Neural crest cell (in vitro differentiated cells): Measurements from ENCODE around the gene ZBTB18. TPM values are rescaled to one million over a fixed set of nuclear protein-coding genes. Genes with fewer than 3 reads are reported as not detected.

Source experiments
- DNase-seq: peaks from one replicate; pipeline ENCODE4 v3.0.0; 2021; ENCODE audit warnings: low read depth, mixed read lengths, low spot score
- H3K27ac Mint-ChIP-seq: one replicate; pipeline ENCODE4 v1.8.0; 2021; ENCODE audit warnings: mild to moderate bottlenecking, mixed read lengths; ENCODE audit not compliant: unreplicated experiment
- H3K27me3 Mint-ChIP-seq: 2 replicates; pipeline ENCODE4 v1.8.0; 2021; ENCODE audit warnings: low read depth, mild to moderate bottlenecking, mixed read lengths
- H3K36me3 Mint-ChIP-seq: 2 replicates; pipeline ENCODE4 v1.8.0; 2021; ENCODE audit warnings: low read depth, mild to moderate bottlenecking, mixed read lengths
- H3K4me1 Mint-ChIP-seq: 2 replicates; pipeline ENCODE4 v1.8.0; 2021; ENCODE audit warnings: mixed read lengths
- H3K4me3 Mint-ChIP-seq: one replicate; pipeline ENCODE4 v1.8.0; 2021; ENCODE audit warnings: mild to moderate bottlenecking, mixed read lengths
- H3K9me3 Mint-ChIP-seq: 2 replicates; pipeline ENCODE4 v1.8.0; 2021; ENCODE audit warnings: mixed read lengths
- total RNA-seq: library from RNA; stranded (reverse); gene quantifications from 2 replicates; pipeline ENCODE4 v1.2.1, GENCODE V29; 2021
- TF ChIP-seq, protein P1 (sequence below): fragments of 200-600 bp; sonication (generic); conservative IDR thresholded peaks from 2 replicates; pipeline ENCODE4 v1.5.0; 2021; ENCODE audit warnings: antibody characterized with exemption, mild to moderate bottlenecking

ZBTB18 gene
- total RNA-seq, 1 donor from 2014 or later, result 29.3 TPM

DNA sequence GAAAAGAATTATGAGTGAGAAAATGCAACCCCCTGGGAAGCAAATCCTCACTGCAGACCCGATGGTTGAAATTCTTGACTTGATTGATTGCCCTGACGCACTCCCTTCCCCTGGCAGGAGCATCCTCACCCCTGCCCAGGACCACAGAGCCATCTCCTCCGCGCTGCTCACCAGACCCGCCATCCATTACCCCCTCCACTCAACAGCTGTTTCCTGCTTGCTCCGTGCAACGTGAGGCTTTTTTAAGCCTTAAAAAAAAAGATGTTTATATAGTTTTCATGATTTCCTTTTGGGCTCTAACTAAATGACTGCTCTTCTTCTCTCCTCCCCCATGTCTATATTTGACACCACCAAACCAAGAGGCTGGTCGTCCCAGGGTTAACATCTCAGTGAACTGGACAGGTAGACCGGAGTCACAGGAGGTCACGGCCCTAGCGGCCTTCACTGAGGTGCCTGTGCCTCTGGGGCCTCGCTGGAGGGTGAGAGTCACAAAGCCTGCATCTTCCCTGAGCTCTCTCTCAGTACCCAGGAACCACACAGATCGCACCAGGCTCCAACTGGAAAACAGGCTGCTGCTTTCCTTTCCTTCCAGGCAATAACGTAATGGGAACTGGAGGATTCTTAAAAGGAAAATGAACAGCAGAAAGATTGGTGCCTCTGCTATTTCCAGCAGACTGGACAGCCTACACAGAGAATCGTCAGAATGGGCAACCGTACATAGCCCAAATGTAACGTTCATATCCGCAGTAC, 49.8 kb downstream of the ZBTB18 start:
- no peak overlapping the region for H3K4me3 Mint-ChIP-seq
- no peaks in the 10 kb centered on the region for H3K36me3 Mint-ChIP-seq
- H3K27me3 Mint-ChIP-seq, result peaks cover 9% of the 10 kb centered on the region
- peaks cover 17% of the 10 kb centered on the region for H3K4me1 Mint-ChIP-seq
- DNase-seq, result no peak
- H3K27ac Mint-ChIP-seq, result no peak overlapping the region
- H3K9me3 Mint-ChIP-seq, result no peaks in the 10 kb centered on the region
- TF ChIP-seq, protein P1, sequence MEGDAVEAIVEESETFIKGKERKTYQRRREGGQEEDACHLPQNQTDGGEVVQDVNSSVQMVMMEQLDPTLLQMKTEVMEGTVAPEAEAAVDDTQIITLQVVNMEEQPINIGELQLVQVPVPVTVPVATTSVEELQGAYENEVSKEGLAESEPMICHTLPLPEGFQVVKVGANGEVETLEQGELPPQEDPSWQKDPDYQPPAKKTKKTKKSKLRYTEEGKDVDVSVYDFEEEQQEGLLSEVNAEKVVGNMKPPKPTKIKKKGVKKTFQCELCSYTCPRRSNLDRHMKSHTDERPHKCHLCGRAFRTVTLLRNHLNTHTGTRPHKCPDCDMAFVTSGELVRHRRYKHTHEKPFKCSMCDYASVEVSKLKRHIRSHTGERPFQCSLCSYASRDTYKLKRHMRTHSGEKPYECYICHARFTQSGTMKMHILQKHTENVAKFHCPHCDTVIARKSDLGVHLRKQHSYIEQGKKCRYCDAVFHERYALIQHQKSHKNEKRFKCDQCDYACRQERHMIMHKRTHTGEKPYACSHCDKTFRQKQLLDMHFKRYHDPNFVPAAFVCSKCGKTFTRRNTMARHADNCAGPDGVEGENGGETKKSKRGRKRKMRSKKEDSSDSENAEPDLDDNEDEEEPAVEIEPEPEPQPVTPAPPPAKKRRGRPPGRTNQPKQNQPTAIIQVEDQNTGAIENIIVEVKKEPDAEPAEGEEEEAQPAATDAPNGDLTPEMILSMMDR, result no peak

DNA sequence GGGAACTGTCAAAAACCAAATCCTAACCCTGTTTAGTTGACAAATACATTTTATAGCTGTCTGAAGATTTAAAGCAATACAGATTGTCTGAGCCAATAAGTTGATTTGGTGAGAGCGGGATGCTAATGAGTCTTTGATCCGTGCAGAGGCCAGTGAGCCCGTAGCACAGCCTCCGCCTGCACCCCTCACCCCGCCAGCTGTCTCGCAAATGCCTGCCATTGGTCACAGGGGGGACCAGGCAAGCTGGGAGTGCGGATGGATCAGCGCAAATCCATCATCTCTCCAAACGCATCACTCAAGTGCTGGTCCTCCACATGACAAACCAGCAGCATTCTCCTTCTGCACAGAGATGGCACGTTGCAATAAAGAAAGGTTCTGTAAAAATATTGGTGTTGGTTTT, 51.0 kb downstream of the ZBTB18 start:
- no peak overlapping the region for H3K27ac Mint-ChIP-seq
- peaks cover 21% of the 10 kb centered on the region for H3K4me1 Mint-ChIP-seq
- peaks cover 9% of the 10 kb centered on the region for H3K27me3 Mint-ChIP-seq
- TF ChIP-seq, protein P1, result no peak
- DNase-seq, result no peak
- no peak overlapping the region for H3K4me3 Mint-ChIP-seq
- H3K9me3 Mint-ChIP-seq, result no peaks in the 10 kb centered on the region
- H3K36me3 Mint-ChIP-seq, result no peaks in the 10 kb centered on the region

- Mint-ChIP-seq H3K9me3 (no peaks in the 10 kb centered on the region), H3K4me1 (peaks cover 21% of the 10 kb centered on the region), H3K36me3 (no peaks in the 10 kb centered on the region)
Measured at GRCh38 chr1:244102468-244102867, 51.4 kb downstream of the ZBTB18 start.

GRCh38 chr1:244104309-244105060, 53.4 kb downstream of the ZBTB18 start:
- Mint-ChIP-seq H3K27me3 (peaks cover 4% of the 10 kb centered on the region), H3K4me1 (peaks cover 23% of the 10 kb centered on the region), H3K27ac (no peak overlapping the region)

More at GRCh38 chr1:244102468-244102867, 51.4 kb downstream of the ZBTB18 start:
- H3K4me3 Mint-ChIP-seq, result no peak overlapping the region
- TF ChIP-seq, protein P1, result no peak
- no peak for DNase-seq
- H3K27me3 Mint-ChIP-seq, result peaks cover 9% of the 10 kb centered on the region
- H3K27ac Mint-ChIP-seq, result no peak overlapping the region

GRCh38 chr1:244106176-244106575, 55.1 kb downstream of the ZBTB18 start:
- TF ChIP-seq, protein P1, result no peak
- Mint-ChIP-seq H3K27me3 (no peaks in the 10 kb centered on the region), H3K27ac (no peak overlapping the region), H3K4me3 (no peak overlapping the region), H3K9me3 (no peaks in the 10 kb centered on the region), H3K4me1 (peaks cover 21% of the 10 kb centered on the region), H3K36me3 (no peaks in the 10 kb centered on the region)
- DNase-seq, result no peak

More at GRCh38 chr1:244104309-244105060, 53.4 kb downstream of the ZBTB18 start:
- DNase-seq, result no peak
- Mint-ChIP-seq H3K36me3 (no peaks in the 10 kb centered on the region), H3K9me3 (no peaks in the 10 kb centered on the region), H3K4me3 (no peak overlapping the region)
- TF ChIP-seq, protein P1, result no peak

Other genes starting within 250 kb of the ZBTB18 start
- 38.2 and 41.3 TPM in 2 replicates for gene AKT3, start 201.0 kb upstream of the ZBTB18 start, total RNA-seq